Peyer's patch (tissue), 4 donors: Measurements from ENCODE around the gene RAB20.

Experiments
- CTCF ChIP-seq, 6 experiments: fragments of 450-650 bp in 4 of 6; fragments of 200-600 bp in 2 of 6; sonication (generic) in 1 of 6; IDR thresholded peaks; one replicate each; pipeline ENCODE4 v1.5.1; 2017 to 2019; ENCODE audit warnings: antibody characterized with exemption in 6 of 6, mild to moderate bottlenecking in 3 of 6, moderate library complexity in 1 of 6
- POLR2A ChIP-seq, 2 donors: fragments of 450-650 bp; IDR thresholded peaks; one replicate each; pipeline ENCODE4 v1.5.1; 2017; ENCODE audit warnings: antibody characterized with exemption in 2 of 2, mild to moderate bottlenecking in 2 of 2, moderate library complexity in 2 of 2

GRCh38 chr13:110542169-110542796 lies 19.2 kb downstream of the RAB20 start:
- TF ChIP-seq CTCF (IDR thresholded peaks at IDR 0.05), result no peak
- TF ChIP-seq POLR2A (IDR thresholded peaks at IDR 0.05), result no peak
